Measurements from ENCODE around the gene GNPNAT1. TPM values are rescaled to one million over a fixed set of nuclear protein-coding genes. Genes with fewer than 3 reads are reported as not detected.

GNPNAT1 gene
- total and polyA plus RNA-seq, 2 donors from 2014 or later, result 13.8 to 22.2 TPM

DNA sequence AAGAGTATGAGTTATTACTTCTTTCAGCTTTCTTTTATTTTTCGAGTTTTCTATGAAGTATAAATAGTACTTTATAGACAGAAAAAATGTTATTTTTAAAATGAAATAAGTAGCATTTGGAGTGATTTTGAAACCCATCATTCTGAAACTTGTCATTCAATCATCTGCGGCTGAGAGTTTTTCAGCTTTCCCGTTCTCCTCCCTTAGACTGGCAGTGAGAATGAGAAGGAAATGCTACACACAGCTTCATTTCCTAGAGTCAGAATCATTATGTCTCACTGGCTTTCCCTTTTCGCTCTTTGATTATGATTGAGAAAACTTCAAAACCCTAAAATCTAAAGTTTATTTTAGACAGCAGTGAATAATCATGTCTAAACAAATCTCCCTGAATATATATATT is 33.7 kb upstream of the GNPNAT1 start:
- Histone ChIP-seq H3K27ac (ENCODE audit: low read depth in 2 of 2, low read length in 2 of 2) (no peak overlapping the region), H3K9ac (ENCODE audit: low read length in 3 of 3) (no peak overlapping the region), H3K4me1 (ENCODE audit: control insufficient read depth in 2 of 3, insufficient read depth in 2 of 3, low read depth in 1 of 3, low read length in 3 of 3) (peaks cover 0 to 5% (median 0%) of the 10 kb centered on the region in 3 donors), H3K27me3 (ENCODE audit: control insufficient read depth, insufficient read depth, low read length) (no peaks in the 10 kb centered on the region), H3K9me3 (ENCODE audit: control insufficient read depth in 2 of 3, insufficient read depth in 1 of 3, low read length in 3 of 3) (no peaks in the 10 kb centered on the region), H3K36me3 (ENCODE audit: control insufficient read depth in 2 of 3, insufficient read depth in 3 of 3, low read length in 3 of 3) (no peaks in the 10 kb centered on the region), H3K4me3 (ENCODE audit: low read length in 3 of 3) (no peak overlapping the region)
- no peak for FAIRE-seq
- intact Hi-C loops (cut with DNase I), result loop anchor here (10.0 kb wide), 1 partner anchor 230 kb away; no protein-coding TSS in a partner anchor
- no peak for TF ChIP-seq CTCF (IDR thresholded peaks at IDR 0.05; ENCODE audit: borderline replicate concordance, extremely low read depth, insufficient read depth)
- DNase-seq, result no peak

- no peak for DNase-seq
- TF ChIP-seq CTCF (IDR thresholded peaks at IDR 0.05; ENCODE audit: borderline replicate concordance, extremely low read depth, insufficient read depth), result no peak
- FAIRE-seq, result no peak
Observed at GRCh38 chr14:52824462-52824861, 33.1 kb upstream of the GNPNAT1 start.

GRCh38 chr14:52821805-52822250 is 30.4 kb upstream of the GNPNAT1 start:
- Histone ChIP-seq H3K4me1 (ENCODE audit: control insufficient read depth in 2 of 3, insufficient read depth in 2 of 3, low read depth in 1 of 3, low read length in 3 of 3) (peaks cover 0 to 5% (median 0%) of the 10 kb centered on the region in 3 donors), H3K27ac (ENCODE audit: low read depth in 2 of 2, low read length in 2 of 2) (no peak overlapping the region), H3K27me3 (ENCODE audit: control insufficient read depth, insufficient read depth, low read length) (no peaks in the 10 kb centered on the region), H3K9me3 (ENCODE audit: control insufficient read depth in 2 of 3, insufficient read depth in 1 of 3, low read length in 3 of 3) (no peaks in the 10 kb centered on the region), H3K4me3 (ENCODE audit: low read length in 3 of 3) (no peak overlapping the region), H3K36me3 (ENCODE audit: control insufficient read depth in 2 of 3, insufficient read depth in 3 of 3, low read length in 3 of 3) (no peaks in the 10 kb centered on the region), H3K9ac (ENCODE audit: low read length in 3 of 3) (no peak overlapping the region)
- intact Hi-C loops (cut with DNase I), result loop anchor here (10.0 kb wide), 1 partner anchor 233 kb away; no protein-coding TSS in a partner anchor
- no peak for TF ChIP-seq CTCF (IDR thresholded peaks at IDR 0.05; ENCODE audit: borderline replicate concordance, extremely low read depth, insufficient read depth)
- no peak for DNase-seq
- FAIRE-seq, result no peak

More at GRCh38 chr14:52824462-52824861, 33.1 kb upstream of the GNPNAT1 start:
- H3K36me3 ChIP-seq (ENCODE audit: control insufficient read depth in 2 of 3, insufficient read depth in 3 of 3, low read length in 3 of 3), result no peaks in the 10 kb centered on the region
- H3K27ac ChIP-seq (ENCODE audit: low read depth in 2 of 2, low read length in 2 of 2), result no peak overlapping the region
- no peak overlapping the region for H3K9ac ChIP-seq (ENCODE audit: low read length in 3 of 3)
- no peaks in the 10 kb centered on the region for H3K27me3 ChIP-seq (ENCODE audit: control insufficient read depth, insufficient read depth, low read length)
- intact Hi-C loops (cut with DNase I), result loop anchor here (10.0 kb wide), 1 partner anchor 230 kb away; no protein-coding TSS in a partner anchor
- peaks cover 0 to 5% (median 0%) of the 10 kb centered on the region in 3 donors for H3K4me1 ChIP-seq (ENCODE audit: control insufficient read depth in 2 of 3, insufficient read depth in 2 of 3, low read depth in 1 of 3, low read length in 3 of 3)
- H3K4me3 ChIP-seq (ENCODE audit: low read length in 3 of 3), result no peak overlapping the region
- H3K9me3 ChIP-seq (ENCODE audit: control insufficient read depth in 2 of 3, insufficient read depth in 1 of 3, low read length in 3 of 3), result no peaks in the 10 kb centered on the region

- DNase-seq, result no peak
Observed at GRCh38 chr14:52808101-52808500, 16.7 kb upstream of the GNPNAT1 start.

More at GRCh38 chr14:52808101-52808500, 16.7 kb upstream of the GNPNAT1 start:
- intact Hi-C loops (cut with DNase I), result no loop called here
- H3K9ac ChIP-seq (ENCODE audit: low read length in 3 of 3), result no peak overlapping the region
- no peaks in the 10 kb centered on the region for H3K36me3 ChIP-seq (ENCODE audit: control insufficient read depth in 2 of 3, insufficient read depth in 3 of 3, low read length in 3 of 3)
- no peak overlapping the region for H3K27ac ChIP-seq (ENCODE audit: low read depth in 2 of 2, low read length in 2 of 2)
- no peak for TF ChIP-seq CTCF (IDR thresholded peaks at IDR 0.05; ENCODE audit: borderline replicate concordance, extremely low read depth, insufficient read depth)
- no peaks in the 10 kb centered on the region for H3K4me1 ChIP-seq (ENCODE audit: control insufficient read depth in 2 of 3, insufficient read depth in 2 of 3, low read depth in 1 of 3, low read length in 3 of 3)
- no peak overlapping the region for H3K4me3 ChIP-seq (ENCODE audit: low read length in 3 of 3)
- FAIRE-seq, result no peak
- H3K27me3 ChIP-seq (ENCODE audit: control insufficient read depth, insufficient read depth, low read length), result no peaks in the 10 kb centered on the region
- no peaks in the 10 kb centered on the region for H3K9me3 ChIP-seq (ENCODE audit: control insufficient read depth in 2 of 3, insufficient read depth in 1 of 3, low read length in 3 of 3)

All from kidney (tissue), 14 donors.